Type B pancreatic cell (in vitro differentiated cells): ENCODE data around the gene CRTC1. TPM values are rescaled to one million over a fixed set of nuclear protein-coding genes. Genes with fewer than 3 reads are reported as not detected.

Experiments used
- DNase-seq: peaks from one replicate; pipeline ENCODE4 v3.0.0; 2021; ENCODE audit warnings: mixed read lengths; ENCODE audit not compliant: unreplicated experiment; ENCODE audit errors: extremely low spot score
- H3K27ac Mint-ChIP-seq: 2 replicates; pipeline ENCODE4 v1.8.0; 2021; ENCODE audit warnings: mild to moderate bottlenecking, mixed read lengths
- H3K27me3 Mint-ChIP-seq: 2 replicates; pipeline ENCODE4 v1.8.0; 2021; ENCODE audit warnings: mixed read lengths
- H3K36me3 Mint-ChIP-seq: 2 replicates; pipeline ENCODE4 v1.8.0; 2021; ENCODE audit warnings: mixed read lengths
- H3K4me1 Mint-ChIP-seq: one replicate; pipeline ENCODE4 v1.8.0; 2021; ENCODE audit warnings: mixed read lengths; ENCODE audit not compliant: unreplicated experiment
- H3K4me3 Mint-ChIP-seq: 2 replicates; pipeline ENCODE4 v1.8.0; 2021; ENCODE audit warnings: mild to moderate bottlenecking, mixed read lengths
- H3K9me3 Mint-ChIP-seq: 2 replicates; pipeline ENCODE4 v1.8.0; 2021; ENCODE audit warnings: mixed read lengths
- total RNA-seq: library from RNA; stranded (reverse); gene quantifications from 2 replicates; pipeline ENCODE4 v1.2.1, GENCODE V29; 2021; ENCODE audit warnings: low replicate concordance
- TF ChIP-seq, protein P1 (sequence below): fragments of 200-600 bp; sonication (generic); conservative IDR thresholded peaks from 2 replicates; pipeline ENCODE4 v1.5.0; 2021; ENCODE audit warnings: antibody characterized with exemption, mild to moderate bottlenecking

The CRTC1 gene
- total RNA-seq, 1 donor from 2014 or later: 20.2 TPM

DNA sequence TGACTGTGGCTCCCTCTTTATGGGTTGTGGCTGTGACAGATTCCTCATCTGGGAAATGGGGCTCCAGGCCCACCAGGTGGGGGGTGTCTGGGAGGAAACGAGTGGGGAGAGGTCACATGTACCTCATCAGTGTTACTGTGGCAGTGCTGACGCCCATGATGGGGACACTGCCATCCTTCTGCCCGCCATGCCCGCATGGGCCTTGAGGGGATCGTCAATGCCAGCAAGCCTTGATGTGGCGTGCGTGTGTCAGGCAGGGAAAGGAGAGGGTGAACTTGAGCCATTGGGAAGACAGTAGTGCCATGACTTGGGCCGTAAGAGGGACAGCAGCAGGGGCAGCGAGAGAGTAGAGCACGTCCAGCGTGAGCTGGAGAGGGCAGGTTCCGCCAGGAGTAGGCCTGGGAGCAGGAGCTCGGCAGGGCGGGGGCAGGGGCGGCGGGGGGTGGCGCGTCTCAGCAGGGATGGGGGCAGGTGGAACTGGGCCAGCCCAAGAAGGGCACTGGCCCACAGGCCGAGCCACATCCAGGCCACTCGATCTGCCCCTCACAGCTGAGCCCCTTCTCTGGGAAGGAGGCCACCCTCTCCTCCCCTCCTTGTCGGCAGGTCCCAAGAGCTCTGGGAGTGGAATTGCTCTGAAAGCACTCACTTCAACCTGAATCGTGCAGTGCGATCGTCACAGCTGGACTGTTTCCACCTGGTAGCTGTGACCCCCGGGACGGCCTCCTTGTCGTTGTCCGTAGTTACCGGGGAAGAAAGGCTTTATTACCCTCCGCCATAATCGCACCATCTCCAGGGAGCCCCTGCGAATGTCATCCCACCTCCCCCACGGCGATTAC, 36.7 kb upstream of the CRTC1 start:
- Mint-ChIP-seq H3K27ac (no peak overlapping the region), H3K4me3 (no peak overlapping the region), H3K27me3 (no peaks in the 10 kb centered on the region), H3K4me1 (peaks cover 37% of the 10 kb centered on the region), H3K36me3 (peaks cover 8% of the 10 kb centered on the region), H3K9me3 (no peaks in the 10 kb centered on the region)
- TF ChIP-seq, protein P1, sequence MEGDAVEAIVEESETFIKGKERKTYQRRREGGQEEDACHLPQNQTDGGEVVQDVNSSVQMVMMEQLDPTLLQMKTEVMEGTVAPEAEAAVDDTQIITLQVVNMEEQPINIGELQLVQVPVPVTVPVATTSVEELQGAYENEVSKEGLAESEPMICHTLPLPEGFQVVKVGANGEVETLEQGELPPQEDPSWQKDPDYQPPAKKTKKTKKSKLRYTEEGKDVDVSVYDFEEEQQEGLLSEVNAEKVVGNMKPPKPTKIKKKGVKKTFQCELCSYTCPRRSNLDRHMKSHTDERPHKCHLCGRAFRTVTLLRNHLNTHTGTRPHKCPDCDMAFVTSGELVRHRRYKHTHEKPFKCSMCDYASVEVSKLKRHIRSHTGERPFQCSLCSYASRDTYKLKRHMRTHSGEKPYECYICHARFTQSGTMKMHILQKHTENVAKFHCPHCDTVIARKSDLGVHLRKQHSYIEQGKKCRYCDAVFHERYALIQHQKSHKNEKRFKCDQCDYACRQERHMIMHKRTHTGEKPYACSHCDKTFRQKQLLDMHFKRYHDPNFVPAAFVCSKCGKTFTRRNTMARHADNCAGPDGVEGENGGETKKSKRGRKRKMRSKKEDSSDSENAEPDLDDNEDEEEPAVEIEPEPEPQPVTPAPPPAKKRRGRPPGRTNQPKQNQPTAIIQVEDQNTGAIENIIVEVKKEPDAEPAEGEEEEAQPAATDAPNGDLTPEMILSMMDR: no peak
- no peak for DNase-seq

DNA sequence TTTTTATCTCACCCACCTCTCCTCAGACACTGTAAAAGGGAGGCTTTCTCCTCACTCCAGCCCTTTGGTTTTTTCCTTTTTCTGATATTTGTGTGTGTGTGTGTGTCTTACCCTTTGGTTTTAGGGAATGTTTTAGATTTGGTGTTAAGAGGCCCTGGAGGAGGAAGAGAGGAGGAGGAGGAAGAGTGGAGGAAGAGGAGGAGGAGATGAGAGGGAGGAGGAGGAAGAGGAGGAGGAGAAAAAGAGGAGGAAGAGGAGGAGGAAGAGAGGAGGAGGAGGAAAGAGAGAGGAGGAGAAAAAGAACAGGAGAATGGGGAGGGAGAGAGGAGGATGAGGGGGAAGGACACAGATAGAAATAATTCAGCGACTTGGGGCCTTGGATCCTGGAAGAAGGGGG, 36.1 kb upstream of the CRTC1 start:
- H3K36me3 Mint-ChIP-seq: peaks cover 8% of the 10 kb centered on the region
- H3K27ac Mint-ChIP-seq: no peak overlapping the region
- TF ChIP-seq, protein P1: no peak
- peaks cover 37% of the 10 kb centered on the region for H3K4me1 Mint-ChIP-seq
- H3K9me3 Mint-ChIP-seq: no peaks in the 10 kb centered on the region
- no peak for DNase-seq
- no peaks in the 10 kb centered on the region for H3K27me3 Mint-ChIP-seq
- no peak overlapping the region for H3K4me3 Mint-ChIP-seq

DNA sequence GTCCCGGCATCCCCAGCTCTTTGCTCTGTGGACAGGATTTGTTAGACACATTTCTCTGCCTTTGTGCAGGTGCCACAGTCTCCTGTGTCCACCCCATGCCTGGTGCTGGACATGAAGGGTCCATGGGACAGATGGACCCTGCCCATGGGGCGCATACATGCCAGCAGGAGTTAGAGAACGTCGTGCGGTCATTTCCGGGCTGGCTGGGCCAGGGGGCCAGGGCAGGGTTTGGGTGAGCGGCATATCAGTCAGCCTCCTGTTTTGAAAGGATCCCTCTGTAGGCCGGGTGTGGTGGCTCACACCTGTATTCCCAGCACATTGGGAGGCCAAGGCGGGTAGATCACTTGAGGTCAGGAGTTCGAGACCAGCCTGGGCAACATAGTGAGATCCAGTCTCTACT, 35.7 kb upstream of the CRTC1 start:
- no peaks in the 10 kb centered on the region for H3K27me3 Mint-ChIP-seq
- no peaks in the 10 kb centered on the region for H3K9me3 Mint-ChIP-seq
- H3K4me1 Mint-ChIP-seq: peaks cover 37% of the 10 kb centered on the region
- no peak overlapping the region for H3K4me3 Mint-ChIP-seq
- H3K36me3 Mint-ChIP-seq: peaks cover 8% of the 10 kb centered on the region
- no peak overlapping the region for H3K27ac Mint-ChIP-seq
- no peak for DNase-seq
- TF ChIP-seq, protein P1: no peak

DNA sequence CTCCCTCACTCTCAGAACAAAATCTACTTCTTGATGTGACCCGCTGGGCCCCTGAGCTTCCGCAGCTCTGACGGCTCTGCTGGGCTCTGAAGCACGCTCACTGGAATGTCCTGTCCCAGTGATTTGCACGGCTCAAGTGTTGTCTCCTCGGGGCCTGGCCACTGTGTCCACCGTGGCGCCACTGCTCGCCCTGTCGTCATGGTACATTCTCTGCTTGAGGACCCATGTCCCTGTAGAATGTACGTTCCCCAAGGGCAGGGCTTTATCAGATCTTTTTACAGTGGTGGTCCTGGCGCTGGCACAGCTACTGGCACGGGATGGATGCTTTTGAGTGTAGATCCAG, 34.5 kb upstream of the CRTC1 start:
- Mint-ChIP-seq H3K27ac (peak overlapping the region; percentile 46), H3K4me3 (peak overlapping the region; percentile 31), H3K9me3 (no peaks in the 10 kb centered on the region), H3K27me3 (no peaks in the 10 kb centered on the region), H3K36me3 (peaks cover 5% of the 10 kb centered on the region), H3K4me1 (peaks cover 37% of the 10 kb centered on the region)
- TF ChIP-seq, protein P1: no peak
- no peak for DNase-seq

DNA sequence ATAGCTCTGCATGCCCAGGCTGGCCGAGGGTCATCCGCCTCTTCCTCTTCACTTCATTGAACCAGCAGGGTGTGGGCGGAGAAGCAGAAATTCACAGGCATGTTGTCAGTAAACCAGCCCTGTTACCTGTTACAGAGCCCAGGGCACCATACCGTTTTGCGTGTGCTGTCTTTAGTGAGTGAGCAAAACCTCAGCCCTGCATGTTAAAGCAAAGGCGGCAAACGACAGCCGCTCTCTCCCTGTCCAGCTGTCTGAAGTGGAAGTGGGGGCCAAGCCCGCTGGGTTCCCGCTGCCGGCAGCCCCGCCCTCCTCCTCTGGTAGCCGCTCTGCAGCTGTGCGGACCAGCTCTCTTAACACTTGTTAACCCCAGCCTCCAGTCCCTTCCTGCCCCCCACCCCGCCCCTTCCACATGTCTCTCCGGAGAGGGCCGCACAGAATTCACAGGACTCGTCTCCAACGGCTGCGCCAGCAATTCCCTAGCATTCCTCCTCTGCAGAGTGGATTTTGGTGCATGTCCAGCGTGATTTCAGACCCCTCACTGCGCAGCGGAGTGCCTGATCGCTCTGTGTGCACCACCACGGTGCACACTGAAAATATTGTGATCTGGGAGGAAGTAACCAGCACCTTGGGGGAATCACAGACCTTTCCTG, 34.0 kb upstream of the CRTC1 start:
- TF ChIP-seq, protein P1: no peak
- Mint-ChIP-seq H3K9me3 (no peaks in the 10 kb centered on the region), H3K4me1 (peaks cover 37% of the 10 kb centered on the region), H3K27ac (peak overlapping the region; percentile 46), H3K4me3 (peak overlapping the region; percentile 31), H3K27me3 (no peaks in the 10 kb centered on the region), H3K36me3 (no peaks in the 10 kb centered on the region)
- no peak for DNase-seq
